Measurements from ENCODE around the gene AMPD3.

The AMPD3 gene

GRCh38 chr11:10462746-10463300 is 7.8 kb downstream of the AMPD3 start:
- no peak for DNase-seq

- DNase-seq = no peak
Measured at GRCh38 chr11:10473371-10473770, 18.3 kb downstream of the AMPD3 start.

GRCh38 chr11:10474551-10474950 is 19.5 kb downstream of the AMPD3 start:
- DNase-seq = no peak

- no peak for DNase-seq
Measured at GRCh38 chr11:10476342-10476741, 21.3 kb downstream of the AMPD3 start.

- no peak for DNase-seq
Measured at GRCh38 chr11:10476927-10477689, 22.0 kb downstream of the AMPD3 start.

GRCh38 chr11:10477690-10478046 is 22.6 kb downstream of the AMPD3 start:
- DNase-seq = no peak

GRCh38 chr11:10478066-10478465 is 23.0 kb downstream of the AMPD3 start:
- no peak for DNase-seq

- DNase-seq = no peak
Measured at GRCh38 chr11:10478574-10479550, 23.8 kb downstream of the AMPD3 start.

GRCh38 chr11:10480026-10480425 is 25.0 kb downstream of the AMPD3 start:
- DNase-seq = no peak

GRCh38 chr11:10480760-10481159 is 25.7 kb downstream of the AMPD3 start:
- DNase-seq = no peak

GRCh38 chr11:10481560-10482349 is 26.7 kb downstream of the AMPD3 start:
- DNase-seq = no peak

- DNase-seq = no peak
Measured at GRCh38 chr11:10483174-10483573, 28.1 kb downstream of the AMPD3 start.

- DNase-seq = no peak
Measured at GRCh38 chr11:10483584-10483983, 28.5 kb downstream of the AMPD3 start.

GRCh38 chr11:10484461-10485180 is 29.6 kb downstream of the AMPD3 start:
- DNase-seq = no peak

GRCh38 chr11:10485646-10486045 is 30.6 kb downstream of the AMPD3 start:
- no peak for DNase-seq

- DNase-seq = no peak
Measured at GRCh38 chr11:10486161-10486840, 31.2 kb downstream of the AMPD3 start.

- DNase-seq = no peak
Measured at GRCh38 chr11:10487002-10487647, 32.1 kb downstream of the AMPD3 start.

GRCh38 chr11:10488121-10488933 is 33.3 kb downstream of the AMPD3 start:
- DNase-seq = no peak

GRCh38 chr11:10488934-10489691 is 34.0 kb downstream of the AMPD3 start:
- DNase-seq = no peak
